ENCODE results near the gene ZNF311. TPM values are rescaled to one million over a fixed set of nuclear protein-coding genes. Genes with fewer than 3 reads are reported as not detected.
"Not testable (repeated sequence)": the region's sequence is repeated elsewhere in the genome, so short reads cannot be mapped to it uniquely, and the experiment has no call there.

ZNF311 gene
- total RNA-seq, 4 donors from 2014 or later = 0.11 TPM; not detected in 3

- Histone ChIP-seq H3K27ac (no peak overlapping the region), H3K9me3 (no peaks in the 10 kb centered on the region), H3K4me3 (peak overlapping the region in 2 of 4 donors; percentile 2 to 16), H3K27me3 (peaks cover 6 to 39% (median 10%) of the 10 kb centered on the region in 3 donors), H3K36me3 (no peaks in the 10 kb centered on the region), H3K4me1 (no peaks in the 10 kb centered on the region)
- in situ Hi-C loops (cut with MboI; ENCODE audit: low sequenced_read_pairs in 4 of 4) = no loop called here
- no peak for TF ChIP-seq CTCF (IDR thresholded peaks at IDR 0.05 in 4 of 5, conservative IDR thresholded peaks at IDR 0.05 in 1 of 5)
- no peak for TF ChIP-seq POLR2A (IDR thresholded peaks at IDR 0.05)
- DNase-seq (no peak), ATAC-seq (no peak)
- intact Hi-C loops (cut with DNase I; ENCODE audit: low total_unique reads) = no loop called here
Measured at GRCh38 chr6:28953585-28954258, 51.4 kb downstream of the ZNF311 start.

GRCh38 chr6:28953039-28953584 is 52.0 kb downstream of the ZNF311 start:
- DNase-seq (no peak), ATAC-seq (no peak)
- no peaks in the 10 kb centered on the region for H3K9me3 ChIP-seq
- in situ Hi-C loops (cut with MboI; ENCODE audit: low sequenced_read_pairs in 4 of 4) (no loop called here), intact Hi-C loops (cut with DNase I; ENCODE audit: low total_unique reads) (no loop called here)
- H3K36me3 ChIP-seq = no peaks in the 10 kb centered on the region
- TF ChIP-seq POLR2A (IDR thresholded peaks at IDR 0.05) = no peak
- no peak for TF ChIP-seq CTCF (IDR thresholded peaks at IDR 0.05 in 4 of 5, conservative IDR thresholded peaks at IDR 0.05 in 1 of 5)
- peak overlapping the region in 2 of 4 donors; percentile 2 to 16 for H3K4me3 ChIP-seq
- H3K4me1 ChIP-seq = no peaks in the 10 kb centered on the region
- no peak overlapping the region for H3K27ac ChIP-seq
- H3K27me3 ChIP-seq = peaks cover 6 to 39% (median 10%) of the 10 kb centered on the region in 3 donors

- in situ Hi-C loops (cut with MboI; ENCODE audit: low sequenced_read_pairs in 4 of 4); ATAC-seq; H3K9me3 ChIP-seq; H3K27ac ChIP-seq; DNase-seq; H3K36me3 ChIP-seq; H3K4me1 ChIP-seq; intact Hi-C loops (cut with DNase I; ENCODE audit: low total_unique reads); H3K4me3 ChIP-seq: not testable (repeated sequence)
- H3K27me3 ChIP-seq = peaks cover 1 to 24% (median 2%) of the 10 kb centered on the region in 3 donors
Measured at GRCh38 chr6:28949656-28950195, 55.4 kb downstream of the ZNF311 start.

DNA sequence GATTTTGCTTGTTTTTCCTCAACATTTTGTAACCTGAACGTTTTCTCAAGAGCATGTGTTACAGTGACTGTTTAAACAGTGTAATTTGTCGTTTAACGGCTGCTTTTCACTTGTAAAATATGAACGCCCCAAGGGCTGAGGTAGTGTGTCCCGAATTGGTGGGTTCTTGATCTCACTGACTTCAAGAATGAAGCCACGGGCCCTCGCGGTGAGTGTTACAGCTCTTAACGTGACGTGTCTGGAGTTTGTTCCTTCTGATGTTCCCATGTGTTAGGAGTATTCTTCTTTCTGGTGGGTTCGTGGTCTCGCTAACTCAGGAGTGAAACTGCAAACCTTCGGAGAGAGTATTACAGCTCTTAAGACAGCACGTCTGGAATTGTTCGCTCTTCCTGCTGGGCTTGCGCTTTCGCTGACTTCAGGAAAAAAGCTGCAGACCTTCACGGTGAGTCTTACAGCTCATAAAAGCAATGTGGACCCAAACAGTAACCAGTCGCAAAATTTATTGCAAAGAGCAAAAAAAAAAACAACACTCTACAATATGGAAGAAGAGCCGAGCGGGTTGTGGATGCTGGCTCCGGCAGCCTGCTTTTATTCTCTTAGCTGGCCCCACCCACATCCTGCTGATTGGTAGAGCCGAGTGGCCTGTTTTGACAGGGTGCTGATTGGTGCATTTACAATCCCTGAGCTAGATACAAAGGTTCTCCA is 56.2 kb downstream of the ZNF311 start:
- ATAC-seq = no peak
- Histone ChIP-seq H3K9me3 (no peaks in the 10 kb centered on the region), H3K36me3 (no peaks in the 10 kb centered on the region), H3K4me3 (no peak overlapping the region), H3K27ac (no peak overlapping the region), H3K4me1 (peaks cover 0 to 1% of the 10 kb centered on the region in 2 donors), H3K27me3 (peaks cover 0 to 16% (median 1%) of the 10 kb centered on the region in 3 donors)
- no peak for DNase-seq
- in situ Hi-C loops (cut with MboI; ENCODE audit: low sequenced_read_pairs in 4 of 4) (no loop called here), intact Hi-C loops (cut with DNase I; ENCODE audit: low total_unique reads) (no loop called here)
- TF ChIP-seq POLR2A (IDR thresholded peaks at IDR 0.05) (no peak), CTCF (IDR thresholded peaks at IDR 0.05 in 4 of 5, conservative IDR thresholded peaks at IDR 0.05 in 1 of 5) (no peak)

DNA sequence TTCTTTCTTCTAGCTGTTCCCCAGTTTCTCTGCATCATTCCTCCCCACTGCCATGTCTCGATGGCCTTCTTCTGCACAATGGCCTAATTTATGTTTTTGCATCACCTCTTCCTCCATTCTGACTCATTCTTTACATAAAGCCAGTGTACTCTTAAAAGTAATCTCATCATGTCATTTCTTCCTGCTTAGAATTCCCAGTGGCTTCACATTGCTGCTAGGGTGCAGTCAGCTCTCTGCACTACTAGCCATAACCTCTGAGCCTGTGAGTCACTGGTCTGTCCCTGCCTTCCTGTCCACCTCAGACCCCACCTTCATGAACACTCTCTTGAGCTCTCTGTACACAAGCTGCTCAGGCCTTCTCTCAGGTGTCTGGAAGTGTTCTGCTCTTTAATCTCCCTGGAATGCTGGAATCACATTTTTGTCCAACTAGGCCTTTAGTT is 57.3 kb downstream of the ZNF311 start:
- in situ Hi-C loops (cut with MboI; ENCODE audit: low sequenced_read_pairs in 4 of 4) = no loop called here

More for the DNA sequence above, 57.3 kb downstream of the ZNF311 start:
- Histone ChIP-seq H3K27ac (no peak overlapping the region), H3K36me3 (no peaks in the 10 kb centered on the region), H3K27me3 (peaks cover 3 to 12% (median 10%) of the 10 kb centered on the region in 3 donors), H3K4me1 (peaks cover 0 to 5% of the 10 kb centered on the region in 2 donors), H3K9me3 (no peaks in the 10 kb centered on the region), H3K4me3 (no peak overlapping the region)
- ATAC-seq = no peak
- intact Hi-C loops (cut with DNase I; ENCODE audit: low total_unique reads) = no loop called here
- DNase-seq = no peak
- no peak for TF ChIP-seq CTCF (IDR thresholded peaks at IDR 0.05 in 4 of 5, conservative IDR thresholded peaks at IDR 0.05 in 1 of 5)

All from gastrocnemius medialis (tissue), 4 donors.